HG03159 (cell line): ENCODE results near the gene TMEM175.

ENCODE experiments used
- ATAC-seq: cut with Tn5 transposase; IDR thresholded peaks from one replicate; pipeline ENCODE4 v1.9.1; 2021; ENCODE audit warnings: mild to moderate bottlenecking, moderate library complexity; ENCODE audit not compliant: unreplicated experiment

TMEM175 gene

DNA sequence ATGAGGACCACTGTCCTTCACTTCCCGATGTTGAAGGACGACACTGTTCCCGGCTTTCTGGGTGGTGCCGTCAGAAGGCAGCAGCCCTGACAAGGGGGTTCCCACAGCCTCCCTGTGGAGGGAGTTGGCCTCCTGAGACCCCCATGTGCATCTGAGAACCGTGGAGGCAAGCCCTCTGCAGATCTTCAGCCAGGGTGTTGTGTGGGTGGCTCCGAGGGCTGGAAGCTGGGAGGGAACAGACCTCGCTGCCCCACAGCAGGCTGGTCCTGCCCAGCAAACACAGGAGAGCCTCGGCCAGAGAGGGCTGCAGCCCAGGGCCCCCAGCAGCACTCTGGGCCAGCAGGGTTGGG lies 24.9 kb downstream of the TMEM175 start:
- no peak for ATAC-seq

DNA sequence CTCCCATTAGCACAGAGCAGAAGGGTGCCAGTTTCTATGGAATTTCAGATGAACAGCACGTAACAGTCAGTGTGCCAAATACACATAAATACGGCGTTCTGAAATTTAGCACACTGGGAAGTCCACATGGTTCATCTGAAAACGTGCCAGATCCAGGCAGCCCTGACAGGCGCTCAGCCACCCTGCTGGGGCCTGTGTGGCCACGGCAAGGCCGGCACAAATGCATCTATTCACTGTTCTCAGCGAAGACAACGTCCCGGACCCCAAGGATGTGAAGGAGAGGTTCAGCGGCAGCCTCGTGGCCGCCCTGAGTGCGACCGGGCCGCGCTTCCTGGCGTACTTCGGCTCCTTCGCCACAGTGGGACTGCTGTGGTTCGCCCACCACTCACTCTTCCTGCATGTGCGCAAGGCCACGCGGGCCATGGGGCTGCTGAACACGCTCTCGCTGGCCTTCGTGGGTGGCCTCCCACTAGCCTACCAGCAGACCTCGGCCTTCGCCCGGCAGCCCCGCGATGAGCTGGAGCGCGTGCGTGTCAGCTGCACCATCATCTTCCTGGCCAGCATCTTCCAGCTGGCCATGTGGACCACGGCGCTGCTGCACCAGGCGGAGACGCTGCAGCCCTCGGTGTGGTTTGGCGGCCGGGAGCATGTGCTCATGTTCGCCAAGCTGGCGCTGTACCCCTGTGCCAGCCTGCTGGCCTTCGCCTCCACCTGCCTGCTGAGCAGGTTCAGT lies 25.5 kb downstream of the TMEM175 start:
- ATAC-seq: no peak

DNA sequence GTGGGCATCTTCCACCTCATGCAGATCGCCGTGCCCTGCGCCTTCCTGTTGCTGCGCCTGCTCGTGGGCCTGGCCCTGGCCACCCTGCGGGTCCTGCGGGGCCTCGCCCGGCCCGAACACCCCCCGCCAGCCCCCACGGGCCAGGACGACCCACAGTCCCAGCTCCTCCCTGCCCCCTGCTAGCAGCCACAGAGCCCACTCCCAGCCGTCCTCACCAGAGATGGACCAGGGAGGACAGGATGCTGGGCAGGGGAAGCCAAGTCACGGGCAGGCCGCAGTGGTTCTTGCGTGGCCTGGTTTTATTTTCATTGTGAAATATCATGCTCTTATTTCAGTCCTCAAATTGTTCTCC lies 26.0 kb downstream of the TMEM175 start:
- ATAC-seq: no peak

DNA sequence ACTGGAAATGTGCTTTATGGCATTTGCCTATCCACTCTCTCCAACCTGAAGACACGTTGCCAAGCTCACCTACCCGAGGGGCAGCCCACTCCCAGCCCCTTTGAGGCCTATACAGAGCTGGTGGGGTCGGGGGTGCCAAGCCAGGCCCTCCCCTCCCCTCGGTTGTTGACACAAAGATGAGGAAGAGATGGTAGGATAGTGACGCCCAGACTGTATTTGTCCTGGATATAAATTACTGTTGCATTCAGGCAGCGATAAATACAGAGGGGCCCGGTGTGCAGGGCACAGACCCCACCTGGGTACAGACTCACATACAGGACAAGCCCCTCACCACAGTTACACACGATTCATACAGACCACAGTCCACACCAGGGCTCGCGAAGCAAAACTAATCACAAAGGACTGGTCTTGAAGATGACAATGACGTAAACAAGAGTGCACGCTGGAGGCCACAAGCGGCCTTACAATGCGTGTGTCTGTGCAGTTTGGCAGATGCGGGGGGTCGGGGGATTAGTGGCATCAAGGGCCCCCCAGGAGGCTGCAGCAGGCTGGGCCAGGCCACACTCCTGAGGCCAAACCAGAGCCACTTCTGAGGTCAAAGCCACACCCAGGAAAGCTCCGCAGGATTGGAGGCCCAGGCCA lies 26.6 kb downstream of the TMEM175 start:
- no peak for ATAC-seq

DNA sequence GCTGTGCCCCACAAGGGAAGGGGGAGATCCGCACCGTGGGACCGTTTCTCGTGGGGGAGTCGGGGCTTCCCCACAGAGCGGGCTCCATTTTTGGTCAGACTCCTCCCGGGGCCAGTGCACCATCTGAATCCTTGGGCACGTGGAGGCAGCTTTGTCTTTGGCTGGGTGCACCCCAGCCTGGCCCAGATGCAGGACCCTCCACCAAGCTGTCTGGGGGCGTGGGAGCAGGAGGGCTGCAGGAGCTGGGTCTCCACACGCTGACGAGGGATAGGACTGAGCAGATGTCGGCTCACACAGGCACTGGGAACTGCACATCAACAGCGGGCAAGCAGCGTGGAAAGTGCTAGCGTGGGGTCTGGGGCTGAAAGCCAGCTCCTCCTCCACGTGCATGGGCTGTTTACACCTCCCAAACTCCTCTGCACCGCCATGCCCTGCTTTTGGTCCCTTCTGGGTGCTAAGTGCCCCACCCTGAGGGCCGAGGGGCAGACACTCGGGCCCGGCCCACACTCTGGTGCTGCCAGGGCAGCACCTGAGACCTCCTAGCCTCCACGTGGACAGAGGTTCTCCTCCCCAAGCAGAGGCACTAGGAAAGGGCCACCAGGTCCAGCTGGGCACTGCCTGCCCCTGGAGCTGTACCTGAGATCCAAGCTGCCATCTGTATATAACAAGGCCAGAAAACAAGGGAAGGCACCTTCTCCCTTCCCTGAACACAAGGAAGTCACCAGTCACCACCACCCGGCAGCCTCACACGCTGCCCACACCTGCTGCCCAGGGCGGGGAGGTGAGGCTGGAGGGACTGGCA lies 27.3 kb downstream of the TMEM175 start:
- no peak for ATAC-seq

DNA sequence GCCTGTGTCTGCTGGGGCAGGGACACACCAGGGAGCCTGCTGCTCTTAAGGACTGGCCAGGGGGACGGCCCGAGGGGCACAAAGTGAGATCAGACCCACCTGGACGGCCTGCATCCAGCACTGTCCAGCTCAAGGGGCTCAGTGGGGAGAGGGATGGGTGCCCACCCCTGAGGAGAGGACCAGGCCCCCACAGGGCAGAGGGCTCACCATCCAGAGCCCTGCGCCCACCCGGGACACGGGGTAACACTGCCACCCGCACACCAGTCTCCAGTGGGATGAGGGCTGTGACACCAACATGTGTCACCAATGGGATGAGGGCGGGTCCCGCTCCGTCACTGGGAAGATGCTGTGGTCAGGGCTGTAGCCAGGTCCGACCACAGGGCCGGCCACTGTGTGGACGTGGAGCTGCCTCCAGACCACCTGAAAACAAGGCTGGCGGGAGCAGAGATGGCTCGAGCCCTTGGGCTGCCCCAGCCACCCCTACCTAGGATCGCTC lies 27.9 kb downstream of the TMEM175 start:
- ATAC-seq: no peak

DNA sequence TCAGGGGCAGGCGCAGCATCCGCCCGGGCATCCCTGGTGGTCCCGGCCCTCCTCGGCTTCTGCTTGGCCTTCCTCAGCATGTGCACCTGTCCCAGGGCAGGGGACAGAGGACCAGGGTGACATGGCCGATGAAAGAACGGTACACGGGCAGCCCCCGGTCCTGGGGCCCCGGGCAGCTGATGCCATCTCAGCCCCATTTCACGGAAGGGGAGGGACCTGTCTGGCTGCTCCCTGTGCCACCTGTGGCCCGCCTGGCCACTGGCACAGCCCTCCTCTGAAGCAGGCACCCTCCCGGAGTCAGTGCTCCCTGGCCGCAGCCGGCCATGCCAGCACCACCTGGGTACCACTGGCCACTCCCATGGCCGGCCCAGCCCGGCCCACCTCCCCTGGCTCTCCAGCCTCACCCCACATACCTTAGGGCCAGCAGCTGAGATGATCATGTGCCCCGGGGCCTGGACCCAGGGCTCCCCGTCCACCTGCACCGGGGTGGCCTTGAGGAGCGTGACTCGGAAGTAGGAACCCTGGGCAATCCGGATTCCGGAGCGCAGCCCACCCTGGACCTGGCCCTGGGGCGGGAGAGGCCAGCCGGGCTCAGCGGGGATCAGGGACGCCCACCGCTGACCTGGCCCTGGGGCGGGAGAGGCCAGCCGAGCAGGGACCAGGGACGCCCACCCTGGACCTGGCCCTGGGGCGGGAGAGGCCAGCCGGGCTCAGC lies 28.5 kb downstream of the TMEM175 start:
- ATAC-seq: no peak

DNA sequence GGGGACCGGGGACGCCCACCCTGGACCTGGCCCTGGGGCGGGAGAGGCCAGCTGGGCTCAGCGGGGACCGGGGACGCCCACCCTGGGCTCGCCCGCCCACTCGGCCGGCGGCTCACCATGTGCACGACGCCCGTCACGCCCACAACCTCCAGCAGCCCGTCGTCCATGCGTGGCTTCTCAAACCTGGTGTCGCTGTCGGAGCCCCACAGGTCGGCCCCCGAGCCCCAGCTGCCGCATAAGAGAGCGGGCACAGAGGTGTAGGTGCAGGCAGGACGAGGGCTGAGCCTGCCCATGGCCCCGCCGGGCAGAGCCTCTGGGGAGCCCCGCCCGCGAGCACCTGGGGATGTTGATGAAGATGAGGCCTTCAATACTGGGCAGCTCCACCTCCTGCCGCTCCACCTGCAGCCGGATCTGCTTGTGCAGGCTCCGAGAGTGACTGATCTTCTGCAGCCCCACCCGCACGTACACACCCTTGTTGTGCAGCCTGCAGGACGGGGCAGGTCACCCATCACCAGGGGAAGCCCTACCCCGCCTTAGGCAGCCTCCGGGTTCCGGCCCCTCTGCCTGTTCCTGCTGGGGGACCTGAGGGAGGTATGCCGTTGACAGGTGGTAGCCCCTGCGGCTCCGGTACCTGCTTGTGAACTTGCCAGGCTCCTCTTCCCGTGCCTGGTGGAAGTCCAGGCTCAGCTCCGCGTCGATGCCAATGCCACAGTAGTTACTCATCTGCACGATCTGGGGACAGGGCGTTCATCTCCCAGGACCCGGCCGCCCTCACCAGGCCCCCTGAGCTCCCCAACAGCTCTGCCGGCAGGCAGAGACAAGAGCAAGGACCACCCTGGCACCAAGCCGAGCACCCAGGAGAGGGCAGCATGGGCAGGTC lies 29.3 kb downstream of the TMEM175 start:
- no peak for ATAC-seq

DNA sequence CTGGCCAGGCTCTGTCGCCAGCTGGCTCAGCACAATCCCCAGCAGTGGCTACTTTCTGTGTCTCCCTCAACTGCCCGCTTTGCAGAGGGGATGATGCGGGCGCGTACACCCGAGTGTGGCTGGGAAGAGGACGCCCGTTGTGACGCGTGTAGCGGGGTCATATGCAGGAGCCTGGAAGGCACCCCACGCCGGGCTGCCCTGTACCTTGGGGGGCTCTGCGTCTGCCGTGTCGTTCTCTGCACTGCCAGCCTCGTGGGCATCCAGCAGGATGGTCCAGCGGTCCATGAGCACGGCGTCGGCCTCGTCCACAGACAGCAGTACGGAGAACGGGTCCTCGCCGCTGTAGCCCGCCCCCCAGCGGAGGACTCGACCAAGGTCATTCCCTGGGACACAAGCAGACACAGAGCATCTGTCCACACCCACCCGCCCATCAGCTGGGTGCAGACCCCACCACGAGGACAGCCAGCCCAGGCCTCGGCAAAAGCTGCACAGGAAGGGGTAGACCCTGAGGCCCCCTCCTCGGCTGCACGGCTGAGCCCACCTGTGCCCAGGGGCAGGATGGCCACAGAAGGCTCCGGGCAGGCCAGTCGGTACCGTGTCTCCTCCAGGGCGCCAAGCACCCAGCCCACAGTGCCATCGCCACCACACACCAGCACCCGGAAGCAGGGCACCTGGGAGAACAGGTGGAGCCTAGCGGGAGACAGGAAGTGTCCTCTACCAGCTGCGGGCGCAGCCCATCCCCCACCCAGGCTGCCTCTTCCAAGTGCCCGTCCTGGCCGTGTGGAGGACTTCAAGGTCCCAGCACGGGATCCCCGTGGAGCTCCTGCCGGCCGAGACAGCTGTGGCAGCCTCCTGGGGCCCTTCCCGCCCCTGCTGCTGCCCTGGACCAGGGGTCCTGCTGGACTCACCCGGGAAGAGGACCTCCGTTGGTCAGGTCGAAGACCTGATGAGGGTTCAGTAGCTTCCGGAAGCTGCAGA lies 30.3 kb downstream of the TMEM175 start:
- ATAC-seq: no peak

DNA sequence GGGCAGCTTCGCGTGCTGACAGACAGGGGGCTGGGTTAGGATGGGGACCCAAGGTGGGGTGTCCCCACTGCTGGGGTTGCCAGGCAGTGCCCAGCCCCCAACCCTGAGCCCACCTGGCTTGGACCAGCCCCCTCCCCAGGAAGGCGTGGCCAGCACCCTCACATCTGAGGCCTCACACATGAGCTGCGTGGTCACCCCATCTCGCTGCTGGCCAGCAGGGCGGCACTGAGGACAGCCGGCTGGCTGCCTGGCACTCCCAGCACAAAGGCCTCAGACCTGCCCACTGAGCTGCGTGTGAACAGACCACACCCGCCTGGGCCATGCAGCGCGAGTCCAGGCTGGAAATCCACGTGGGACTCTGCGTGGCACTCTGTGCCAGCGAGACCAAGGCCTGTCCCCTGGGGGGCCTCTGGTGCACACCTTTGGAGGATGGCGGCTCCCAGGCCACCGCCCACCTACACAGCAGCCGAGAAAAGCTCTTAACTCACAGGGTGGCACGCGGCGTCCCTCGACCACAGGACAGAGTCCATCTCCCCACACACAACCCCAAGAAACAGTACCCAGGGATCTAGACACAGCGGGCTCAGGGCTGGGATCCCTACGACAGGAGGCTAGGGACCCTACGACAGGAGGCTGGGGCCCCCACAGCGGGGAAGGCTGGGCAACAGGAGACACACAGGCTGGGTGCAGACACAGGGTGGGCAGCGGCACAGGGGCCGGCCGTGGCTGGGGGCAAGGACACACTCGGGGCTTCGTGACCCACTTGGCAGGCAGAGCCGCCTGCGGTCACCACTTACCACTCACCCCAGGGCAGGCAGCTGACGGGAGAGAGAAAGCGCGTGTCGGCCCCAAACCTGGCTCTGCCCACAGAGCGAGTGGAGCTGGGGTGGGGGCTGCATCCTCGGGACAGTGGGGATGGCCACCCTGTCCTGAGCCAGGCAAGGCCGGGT lies 31.3 kb downstream of the TMEM175 start:
- ATAC-seq: no peak

DNA sequence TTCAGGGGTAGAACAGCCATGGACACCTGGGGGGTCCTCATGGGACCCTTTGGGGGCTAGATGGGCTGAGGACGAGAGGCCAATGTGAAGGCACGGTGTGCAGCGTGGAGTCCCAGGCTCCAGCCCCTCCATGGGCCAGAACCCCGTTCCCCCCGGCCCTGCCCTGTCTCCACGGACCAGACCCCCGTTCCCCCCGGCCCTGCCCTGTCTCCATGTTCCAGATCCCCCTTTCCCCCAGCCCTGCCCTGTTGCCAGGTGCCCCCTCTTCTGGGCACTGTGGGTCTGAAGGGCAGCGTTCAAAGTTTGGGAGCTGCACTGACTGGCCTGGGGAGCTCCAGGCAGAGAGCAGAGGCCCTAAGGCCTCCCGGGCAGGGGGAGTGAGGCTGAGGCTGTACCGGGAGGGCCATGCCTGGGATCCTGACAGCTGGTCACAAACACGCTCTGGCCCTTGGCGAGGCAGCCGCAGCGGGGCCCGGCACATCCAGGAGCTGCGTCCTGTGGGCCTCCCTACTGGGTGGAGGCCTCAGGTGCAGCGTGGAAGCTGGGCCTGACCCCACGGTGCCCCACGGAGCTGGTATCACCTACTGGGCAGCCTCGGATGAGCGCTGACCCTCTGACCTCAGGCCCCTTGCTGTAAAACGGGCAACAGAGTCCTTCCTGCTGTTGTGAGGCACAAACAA lies 32.2 kb downstream of the TMEM175 start:
- ATAC-seq: no peak

DNA sequence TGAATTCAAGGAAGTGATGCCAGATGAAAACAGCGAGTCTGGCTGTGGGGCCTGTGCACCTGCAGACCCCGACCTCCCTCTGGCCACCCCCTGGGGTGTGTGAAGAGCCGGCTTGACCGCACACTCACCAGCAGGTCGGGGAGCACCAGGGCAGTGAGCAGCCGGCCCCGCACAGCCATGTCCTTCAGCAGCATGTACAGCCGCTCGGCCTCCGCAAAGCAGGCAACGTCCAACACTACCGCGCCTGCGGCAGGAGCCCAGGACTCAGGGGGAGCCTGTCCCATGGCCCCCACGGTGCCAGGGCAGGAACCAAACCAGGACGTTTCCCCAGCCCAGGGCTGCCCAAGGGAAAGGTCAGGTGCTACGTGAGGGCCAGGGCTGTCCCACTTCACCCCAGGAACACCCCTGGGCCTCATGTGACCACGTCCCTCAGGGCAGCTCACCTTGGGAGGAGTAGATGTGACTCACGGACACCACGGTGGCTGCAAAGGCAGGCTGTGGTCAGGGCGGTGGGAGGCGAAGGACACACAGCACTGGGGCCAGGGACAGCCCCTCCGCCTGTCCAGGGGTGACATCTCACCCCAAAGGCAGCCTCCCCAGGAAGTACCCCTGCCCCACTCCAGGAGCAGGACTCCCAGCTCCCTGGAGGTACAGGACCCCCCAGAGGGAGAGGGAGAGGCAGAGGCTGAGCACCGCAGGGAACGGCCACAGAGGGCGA lies 32.9 kb downstream of the TMEM175 start:
- no peak for ATAC-seq

DNA sequence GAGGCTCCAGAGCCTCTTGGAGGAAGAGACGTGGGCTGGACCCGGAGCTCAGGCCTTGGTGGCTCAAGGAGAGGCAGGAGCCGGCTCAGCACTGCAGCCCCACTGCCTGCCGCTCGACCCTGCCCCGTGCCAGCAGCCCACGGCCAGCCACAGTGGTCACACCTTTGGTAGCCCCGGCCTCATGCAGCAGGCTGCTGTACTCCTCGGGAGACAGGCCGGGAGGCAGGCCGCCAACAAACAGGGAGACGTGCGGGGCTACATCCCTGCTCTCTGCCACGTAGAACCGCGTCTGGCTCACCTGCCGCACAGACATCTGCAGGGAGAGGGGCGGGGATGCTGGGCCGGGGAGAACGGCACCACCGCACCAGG lies 33.5 kb downstream of the TMEM175 start:
- no peak for ATAC-seq

DNA sequence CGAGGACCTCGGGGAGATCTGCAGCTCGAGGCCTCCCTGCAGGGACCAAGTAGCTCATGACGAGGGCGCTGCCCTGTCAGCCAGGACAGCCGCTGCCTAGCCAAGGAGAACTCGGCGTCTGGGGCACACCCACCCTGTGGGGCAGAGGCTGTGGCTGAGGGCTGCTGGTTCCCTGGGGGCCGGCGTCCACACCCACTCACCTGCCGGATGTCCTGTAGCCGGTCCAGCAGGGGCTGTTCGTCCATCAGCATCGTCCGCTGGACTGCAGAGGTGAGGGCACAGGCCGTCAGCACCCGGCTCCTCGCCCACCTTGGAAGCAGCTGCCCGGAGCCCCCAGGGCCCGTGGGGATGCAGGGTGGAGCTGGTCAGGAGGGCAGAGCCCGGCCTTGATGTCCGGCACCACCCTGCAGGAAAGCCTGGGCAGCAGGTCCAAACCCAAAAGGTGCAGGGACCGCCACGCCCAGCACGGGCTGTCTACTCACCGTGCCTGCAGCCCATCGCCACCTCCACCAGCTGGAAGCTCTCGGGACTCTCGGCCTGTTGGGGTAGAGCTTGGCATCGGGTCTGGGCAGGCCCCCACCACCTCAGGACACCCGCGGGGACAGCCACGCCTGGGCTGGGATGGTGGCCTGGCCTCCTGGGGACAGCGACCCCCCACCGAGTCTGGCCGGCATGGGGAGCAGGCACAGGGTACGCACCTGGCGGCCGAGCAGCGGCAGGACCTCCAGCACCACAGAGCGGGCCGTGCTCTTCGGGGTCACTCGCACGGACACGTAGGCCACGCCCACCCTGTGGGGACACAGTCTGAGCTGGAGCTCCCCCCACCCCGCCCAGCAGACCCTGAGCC lies 34.2 kb downstream of the TMEM175 start:
- ATAC-seq: no peak

DNA sequence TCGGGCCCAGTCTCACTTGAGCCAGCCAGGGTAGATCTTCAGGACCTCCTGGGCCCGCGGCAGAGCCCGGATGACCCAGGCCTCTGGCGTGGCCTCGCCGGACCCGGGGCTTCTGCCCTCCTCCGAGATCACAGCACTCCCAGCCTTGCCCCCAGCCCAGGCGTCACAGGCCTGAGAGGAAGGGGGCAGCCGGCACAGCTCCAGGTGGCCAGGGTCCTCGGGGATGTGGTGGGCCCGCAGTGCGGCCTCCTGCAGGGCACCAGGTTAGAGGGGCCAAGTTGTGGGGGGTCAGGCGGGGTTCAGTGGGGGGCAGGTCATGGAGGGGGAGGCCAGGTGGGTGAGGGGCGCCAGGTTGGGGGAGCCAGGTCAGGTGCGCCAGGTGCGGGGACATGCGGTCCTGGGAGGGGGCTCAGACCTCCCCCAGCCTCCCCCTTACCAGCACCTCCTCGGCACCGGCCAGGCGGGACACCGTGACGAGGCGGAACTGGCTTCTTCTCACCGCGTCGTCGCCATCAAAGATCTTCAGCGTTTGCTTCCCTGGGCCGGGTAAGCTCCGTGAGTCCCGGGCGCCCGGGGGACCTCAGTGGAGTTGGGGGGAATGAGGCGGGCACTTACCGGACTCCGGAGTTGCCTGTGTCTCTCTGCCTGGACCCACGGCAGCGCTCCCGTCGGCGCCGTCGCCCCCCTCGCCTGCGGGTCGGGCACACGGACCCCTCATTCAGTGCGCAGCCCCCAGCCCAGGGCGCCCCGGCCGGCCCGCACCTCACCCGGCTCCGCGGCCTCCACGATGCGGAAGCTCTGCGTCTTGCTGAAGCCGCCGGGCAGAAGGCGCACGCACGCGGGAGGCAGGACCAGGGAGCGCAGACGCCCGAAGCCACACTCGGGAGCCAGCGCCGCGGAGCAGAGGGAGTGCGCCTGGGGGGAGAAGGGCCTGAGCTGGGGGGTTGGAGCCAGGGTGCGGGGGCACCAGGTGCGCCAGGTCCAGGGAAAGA lies 35.1 kb downstream of the TMEM175 start:
- ATAC-seq: no peak
